Measurements from ENCODE around the gene LRRC36. TPM values are rescaled to one million over a fixed set of nuclear protein-coding genes. Genes with fewer than 3 reads are reported as not detected.

LRRC36 gene
- total and polyA plus RNA-seq, 4 donors = 2.1 to 103 (median 16.6) TPM

GRCh38 chr16:67425580-67425979, 99.0 kb downstream of the LRRC36 start:
- Histone ChIP-seq H3K9ac (ENCODE audit: insufficient read depth in 1 of 2, low read length in 2 of 2) (no peak overlapping the region), H3K4me3 (no peak overlapping the region), H3K27ac (ENCODE audit: low read depth in 1 of 2, low read length in 1 of 2) (no peak overlapping the region), H3K4me1 (ENCODE audit: control insufficient read depth in 5 of 5, insufficient read depth in 5 of 5, low read length in 5 of 5) (peaks cover 0 to 27% (median 4%) of the 10 kb centered on the region in 5 donors), H3K27me3 (ENCODE audit: control insufficient read depth in 3 of 3, insufficient read depth in 3 of 3, low read length in 2 of 3) (peaks cover 0 to 10% (median 9%) of the 10 kb centered on the region in 3 donors), H3K36me3 (ENCODE audit: control insufficient read depth in 4 of 4, insufficient read depth in 4 of 4, low read length in 4 of 4) (no peaks in the 10 kb centered on the region), H3K9me3 (ENCODE audit: control insufficient read depth in 4 of 4, insufficient read depth in 3 of 4, low read length in 3 of 4) (no peaks in the 10 kb centered on the region)
- DNase-seq (no peak), ATAC-seq (ENCODE audit: insufficient read depth, low FRiP score) (no peak)
- TF ChIP-seq CTCF (IDR thresholded peaks at IDR 0.05; ENCODE audit: control extremely low read depth, extremely low read depth) = no peak
- WGBS, 2 donors = 85 to 91% methylated on average over 4 of the region's 4 CpGs

- H3K36me3 ChIP-seq (ENCODE audit: control insufficient read depth in 4 of 4, insufficient read depth in 4 of 4, low read length in 4 of 4) = no peaks in the 10 kb centered on the region
- no peak for DNase-seq
- H3K9ac ChIP-seq (ENCODE audit: insufficient read depth in 1 of 2, low read length in 2 of 2) = no peak overlapping the region
- no peaks in the 10 kb centered on the region for H3K9me3 ChIP-seq (ENCODE audit: control insufficient read depth in 4 of 4, insufficient read depth in 3 of 4, low read length in 3 of 4)
- 90 to 91% methylated on average over 7 of the region's 7 CpGs for WGBS, 2 donors
- no peak overlapping the region for H3K4me3 ChIP-seq
- ATAC-seq (ENCODE audit: insufficient read depth, low FRiP score) = no peak
- peaks cover 0 to 27% (median 5%) of the 10 kb centered on the region in 5 donors for H3K4me1 ChIP-seq (ENCODE audit: control insufficient read depth in 5 of 5, insufficient read depth in 5 of 5, low read length in 5 of 5)
- H3K27ac ChIP-seq (ENCODE audit: low read depth in 1 of 2, low read length in 1 of 2) = no peak overlapping the region
- peaks cover 0 to 10% (median 9%) of the 10 kb centered on the region in 3 donors for H3K27me3 ChIP-seq (ENCODE audit: control insufficient read depth in 3 of 3, insufficient read depth in 3 of 3, low read length in 2 of 3)
- TF ChIP-seq CTCF (IDR thresholded peaks at IDR 0.05; ENCODE audit: control extremely low read depth, extremely low read depth) = no peak
Measured at GRCh38 chr16:67426022-67426421, 99.4 kb downstream of the LRRC36 start.

GRCh38 chr16:67426950-67427349, 100.3 kb downstream of the LRRC36 start:
- Histone ChIP-seq H3K9me3 (ENCODE audit: control insufficient read depth in 4 of 4, insufficient read depth in 3 of 4, low read length in 3 of 4) (no peaks in the 10 kb centered on the region), H3K4me3 (no peak overlapping the region), H3K27ac (ENCODE audit: low read depth in 1 of 2, low read length in 1 of 2) (no peak overlapping the region), H3K4me1 (ENCODE audit: control insufficient read depth in 5 of 5, insufficient read depth in 5 of 5, low read length in 5 of 5) (peaks cover 0 to 34% (median 8%) of the 10 kb centered on the region in 5 donors), H3K36me3 (ENCODE audit: control insufficient read depth in 4 of 4, insufficient read depth in 4 of 4, low read length in 4 of 4) (no peaks in the 10 kb centered on the region), H3K9ac (ENCODE audit: insufficient read depth in 1 of 2, low read length in 2 of 2) (no peak overlapping the region), H3K27me3 (ENCODE audit: control insufficient read depth in 3 of 3, insufficient read depth in 3 of 3, low read length in 2 of 3) (peaks cover 0 to 10% (median 9%) of the 10 kb centered on the region in 3 donors)
- TF ChIP-seq CTCF (IDR thresholded peaks at IDR 0.05; ENCODE audit: control extremely low read depth, extremely low read depth) = no peak
- WGBS, 2 donors = 75 to 86% methylated on average over 7 of the region's 7 CpGs
- ATAC-seq (ENCODE audit: insufficient read depth, low FRiP score) (no peak), DNase-seq (no peak)

- Histone ChIP-seq H3K9me3 (ENCODE audit: control insufficient read depth in 4 of 4, insufficient read depth in 3 of 4, low read length in 3 of 4) (no peaks in the 10 kb centered on the region), H3K27me3 (ENCODE audit: control insufficient read depth in 3 of 3, insufficient read depth in 3 of 3, low read length in 2 of 3) (peaks cover 0 to 10% (median 9%) of the 10 kb centered on the region in 3 donors), H3K4me1 (ENCODE audit: control insufficient read depth in 5 of 5, insufficient read depth in 5 of 5, low read length in 5 of 5) (peaks cover 0 to 33% (median 8%) of the 10 kb centered on the region in 5 donors), H3K36me3 (ENCODE audit: control insufficient read depth in 4 of 4, insufficient read depth in 4 of 4, low read length in 4 of 4) (no peaks in the 10 kb centered on the region), H3K27ac (ENCODE audit: low read depth in 1 of 2, low read length in 1 of 2) (no peak overlapping the region), H3K9ac (ENCODE audit: insufficient read depth in 1 of 2, low read length in 2 of 2) (no peak overlapping the region), H3K4me3 (no peak overlapping the region)
- 20 to 30% methylated on average over 11 of the region's 11 CpGs for WGBS, 2 donors
- ATAC-seq (ENCODE audit: insufficient read depth, low FRiP score) (peak; percentile 27), DNase-seq (peak; percentile 78 to 82 (median 82))
- TF ChIP-seq CTCF (IDR thresholded peaks at IDR 0.05; ENCODE audit: control extremely low read depth, extremely low read depth) = peak; percentile 67
Measured at GRCh38 chr16:67428146-67428731, 101.6 kb downstream of the LRRC36 start.
